OCI-LY7 (cell line): ENCODE data around the gene TRIB2.

ENCODE experiments used
- EZH2phosphoT487 ChIP-seq: fragments of 200-600 bp; sonication (generic); IDR thresholded peaks from 2 replicates; pipeline ENCODE4 v1.6.1; 2018; ENCODE audit warnings: low read depth, borderline replicate concordance, mild to moderate bottlenecking, mixed run types, antibody characterized with exemption, low read length, moderate library complexity, mixed read lengths
- TF ChIP-seq, protein P1 (sequence below): fragments of 200-600 bp; sonication (generic); conservative IDR thresholded peaks from 2 replicates; pipeline ENCODE4 v1.5.1; 2014; ENCODE audit warnings: mild to moderate bottlenecking, antibody characterized with exemption, low read length, moderate library complexity, mixed read lengths

GRCh38 chr2:12778811-12779579, 62.3 kb downstream of the TRIB2 start:
- TF ChIP-seq EZH2phosphoT487: no peak
- TF ChIP-seq, protein P1, sequence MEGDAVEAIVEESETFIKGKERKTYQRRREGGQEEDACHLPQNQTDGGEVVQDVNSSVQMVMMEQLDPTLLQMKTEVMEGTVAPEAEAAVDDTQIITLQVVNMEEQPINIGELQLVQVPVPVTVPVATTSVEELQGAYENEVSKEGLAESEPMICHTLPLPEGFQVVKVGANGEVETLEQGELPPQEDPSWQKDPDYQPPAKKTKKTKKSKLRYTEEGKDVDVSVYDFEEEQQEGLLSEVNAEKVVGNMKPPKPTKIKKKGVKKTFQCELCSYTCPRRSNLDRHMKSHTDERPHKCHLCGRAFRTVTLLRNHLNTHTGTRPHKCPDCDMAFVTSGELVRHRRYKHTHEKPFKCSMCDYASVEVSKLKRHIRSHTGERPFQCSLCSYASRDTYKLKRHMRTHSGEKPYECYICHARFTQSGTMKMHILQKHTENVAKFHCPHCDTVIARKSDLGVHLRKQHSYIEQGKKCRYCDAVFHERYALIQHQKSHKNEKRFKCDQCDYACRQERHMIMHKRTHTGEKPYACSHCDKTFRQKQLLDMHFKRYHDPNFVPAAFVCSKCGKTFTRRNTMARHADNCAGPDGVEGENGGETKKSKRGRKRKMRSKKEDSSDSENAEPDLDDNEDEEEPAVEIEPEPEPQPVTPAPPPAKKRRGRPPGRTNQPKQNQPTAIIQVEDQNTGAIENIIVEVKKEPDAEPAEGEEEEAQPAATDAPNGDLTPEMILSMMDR: no peak
